Naive thymus-derived CD8-positive, alpha-beta T cell (primary cell): ENCODE results near the gene NSUN3. TPM values are rescaled to one million over a fixed set of nuclear protein-coding genes. Genes with fewer than 3 reads are reported as not detected.

ENCODE experiments used
- ATAC-seq, 2 donors: fragments of 150-1000 bp; cut with Tn5 transposase in 1 of 2; sonication (Bioruptor Pico), chemical (Tn5 transposase) in 1 of 2; 1 replicate in 1 of 2; 2 replicates in 1 of 2; pipeline ENCODE4 v1.10.0; 2021; ENCODE audit warnings: mild to moderate bottlenecking in 2 of 2, moderate library complexity in 2 of 2
- POLR2A ChIA-PET: fragments of 350-600 bp; sonication (Branson Sonifier 250); formaldehyde crosslinking; loops from one replicate; lab custom pipeline; 2021; ENCODE audit warnings: antibody characterized with exemption; lab: Charles Lee
- DNase-seq, 10 donors: peaks; one replicate each; pipeline versions ENCODE4 v3.0.0 to v3.0.0-alpha.2; 2020 to 2022
- H3K27ac Mint-ChIP-seq, 10 donors: one replicate each; pipeline ENCODE4 v1.8.0; 2020 to 2022; ENCODE audit warnings: mild to moderate bottlenecking in 10 of 10, mixed read lengths in 10 of 10, moderate library complexity in 4 of 10, inconsistent platforms in 1 of 10
- H3K27me3 Mint-ChIP-seq, 5 donors: one replicate each; pipeline ENCODE4 v1.8.0; 2021 to 2022; ENCODE audit warnings: mixed read lengths in 5 of 5
- H3K36me3 Mint-ChIP-seq, 3 donors: one replicate each; pipeline ENCODE4 v1.8.0; 2020 to 2022; ENCODE audit warnings: mixed read lengths in 3 of 3, mild to moderate bottlenecking in 2 of 3, inconsistent platforms in 1 of 3
- H3K4me1 Mint-ChIP-seq, 4 donors: one replicate each; pipeline ENCODE4 v1.8.0; 2021 to 2022; ENCODE audit warnings: mixed read lengths in 4 of 4
- H3K4me3 Mint-ChIP-seq, 10 donors: one replicate each; pipeline ENCODE4 v1.8.0; 2020 to 2022; ENCODE audit warnings: mild to moderate bottlenecking in 10 of 10, mixed read lengths in 10 of 10, moderate library complexity in 6 of 10, inconsistent platforms in 1 of 10
- H3K9me3 Mint-ChIP-seq, 9 donors: one replicate each; pipeline ENCODE4 v1.8.0; 2020 to 2022; ENCODE audit warnings: mixed read lengths in 9 of 9, mild to moderate bottlenecking in 3 of 9, inconsistent platforms in 1 of 9, moderate library complexity in 1 of 9
- polyA plus RNA-seq, 3 donors: library from polyadenylated mRNA; unstranded; fragments of 300-500 nt; fragmentation: Illumina TruSeq; gene quantifications; one replicate each; pipeline ENCODE4 v1.2.3, GENCODE V29; 2021
- total RNA-seq, 8 experiments: library from RNA in 2 of 8; stranded (reverse) in 2 of 8; gene quantifications; one replicate each; pipeline ENCODE4 v1.2.3 and lab custom pipeline; 2021 to 2026

Gene NSUN3
- total and polyA plus RNA-seq, 5 experiments from 2014 or later, result 7.8 to 22.5 (median 10.9) TPM

GRCh38 chr3:94150113-94150512 lies 87.3 kb downstream of the NSUN3 start:
- POLR2A ChIA-PET, result no interaction called here
- no peak overlapping the region for H3K27ac Mint-ChIP-seq
- DNase-seq, result no peak
- ATAC-seq, result no peak
- H3K4me1 Mint-ChIP-seq, result no peaks in the 10 kb centered on the region
- no peak overlapping the region for H3K4me3 Mint-ChIP-seq
- peaks cover 5 to 18% (median 14%) of the 10 kb centered on the region in 5 donors for H3K27me3 Mint-ChIP-seq
- peaks cover 0 to 2% (median 0%) of the 10 kb centered on the region in 9 donors for H3K9me3 Mint-ChIP-seq
- no peaks in the 10 kb centered on the region for H3K36me3 Mint-ChIP-seq

DNA sequence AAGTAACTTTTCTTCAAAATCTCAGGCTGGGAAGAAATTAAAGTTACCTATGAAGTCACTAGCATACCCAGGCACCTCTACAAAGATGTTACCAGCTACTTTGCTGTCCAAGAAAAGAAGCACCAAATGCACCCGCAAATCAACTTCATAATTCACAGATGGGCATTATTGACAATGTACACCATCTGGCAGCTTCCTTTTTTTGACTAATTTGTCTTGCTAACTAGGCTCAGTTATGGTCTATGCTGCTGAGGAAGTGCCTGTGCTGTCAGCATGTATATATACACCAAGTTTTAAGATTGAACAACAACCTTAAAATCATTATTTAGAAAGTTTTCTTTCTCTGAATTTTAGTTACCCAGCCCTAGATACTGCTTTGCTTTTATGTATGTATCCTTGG lies 93.8 kb downstream of the NSUN3 start:
- H3K36me3 Mint-ChIP-seq, result no peaks in the 10 kb centered on the region

DNA sequence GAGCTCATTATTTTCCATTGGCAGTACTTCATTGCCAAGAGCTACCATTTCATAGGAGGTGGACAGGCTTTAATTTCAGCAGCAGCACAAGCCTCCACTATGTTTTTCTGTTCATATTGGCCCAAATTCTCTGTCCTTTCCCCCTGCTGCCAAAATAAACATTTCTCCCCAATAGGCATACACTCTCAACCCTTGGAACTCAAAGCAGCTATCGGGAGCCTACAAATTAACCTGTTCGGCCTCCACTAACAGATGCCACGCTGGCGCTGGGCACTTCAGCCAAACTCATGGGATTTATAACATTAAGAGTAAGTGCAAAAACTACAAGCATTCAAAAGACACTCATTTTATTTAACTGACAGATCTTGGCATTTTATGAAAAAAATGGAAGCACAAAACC lies 95.7 kb downstream of the NSUN3 start:
- H3K4me3 Mint-ChIP-seq, result no peak overlapping the region

More for the DNA sequence above, 93.8 kb downstream of the NSUN3 start:
- ATAC-seq, result no peak
- POLR2A ChIA-PET, result no interaction called here
- Mint-ChIP-seq H3K4me3 (no peak overlapping the region), H3K27me3 (peaks cover 5 to 18% (median 8%) of the 10 kb centered on the region in 5 donors), H3K4me1 (no peaks in the 10 kb centered on the region), H3K9me3 (no peaks in the 10 kb centered on the region), H3K27ac (no peak overlapping the region)
- no peak for DNase-seq

DNA sequence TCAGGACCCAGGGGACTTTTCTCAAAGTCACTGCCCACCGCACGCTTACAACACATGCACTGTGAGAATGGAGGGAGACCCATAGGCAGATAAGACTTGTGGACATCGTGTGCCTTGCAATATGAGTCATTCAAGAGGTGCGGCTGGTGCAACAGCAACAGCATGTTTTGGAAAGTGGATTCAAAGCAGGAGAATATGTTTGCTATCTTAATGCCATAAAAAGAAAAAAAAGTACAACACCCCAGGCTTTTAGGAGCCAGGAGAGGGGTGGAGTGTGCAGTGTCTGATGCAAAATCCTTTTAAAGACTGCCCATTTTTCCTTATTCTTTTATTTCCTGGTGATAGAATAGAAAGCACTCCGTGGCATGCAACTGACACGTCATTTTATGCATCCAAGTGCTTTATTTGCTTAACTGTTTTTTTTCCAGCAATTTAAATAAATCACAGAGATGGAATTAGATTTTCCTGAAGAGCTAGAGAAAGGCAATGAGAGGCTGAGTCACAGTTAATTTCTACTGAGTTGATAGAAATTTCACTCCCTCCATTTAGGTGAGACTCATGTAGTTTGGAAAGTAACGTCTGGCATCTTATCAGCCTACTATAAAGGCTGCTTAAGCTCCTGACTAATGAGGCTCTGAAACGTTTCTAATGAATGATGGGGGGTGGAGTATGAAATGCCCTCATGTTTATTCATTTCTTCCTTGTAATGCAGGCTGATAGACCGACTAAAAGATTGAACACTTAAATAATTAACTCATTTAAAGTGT lies 96.4 kb downstream of the NSUN3 start:
- no peak for ATAC-seq
- Mint-ChIP-seq H3K27ac (no peak overlapping the region), H3K9me3 (no peaks in the 10 kb centered on the region), H3K4me3 (no peak overlapping the region), H3K36me3 (no peaks in the 10 kb centered on the region), H3K27me3 (peaks cover 2 to 13% (median 9%) of the 10 kb centered on the region in 5 donors), H3K4me1 (no peaks in the 10 kb centered on the region)
- POLR2A ChIA-PET, result no interaction called here
- no peak for DNase-seq

More for the DNA sequence above, 95.7 kb downstream of the NSUN3 start:
- Mint-ChIP-seq H3K27ac (no peak overlapping the region), H3K9me3 (no peaks in the 10 kb centered on the region), H3K36me3 (no peaks in the 10 kb centered on the region), H3K4me1 (no peaks in the 10 kb centered on the region), H3K27me3 (peaks cover 2 to 13% (median 9%) of the 10 kb centered on the region in 5 donors)
- ATAC-seq, result no peak
- POLR2A ChIA-PET, result no interaction called here
- DNase-seq, result no peak

- no peak for DNase-seq
- H3K36me3 Mint-ChIP-seq, result no peaks in the 10 kb centered on the region
- no peaks in the 10 kb centered on the region for H3K9me3 Mint-ChIP-seq
- no peaks in the 10 kb centered on the region for H3K4me1 Mint-ChIP-seq
- H3K27me3 Mint-ChIP-seq, result peaks cover 2 to 15% (median 9%) of the 10 kb centered on the region in 5 donors
- no peak overlapping the region for H3K4me3 Mint-ChIP-seq
- no peak overlapping the region for H3K27ac Mint-ChIP-seq
- ATAC-seq, result no peak
- POLR2A ChIA-PET, result no interaction called here
Measured at GRCh38 chr3:94162700-94163099, 99.8 kb downstream of the NSUN3 start.

GRCh38 chr3:94167346-94167745 lies 104.5 kb downstream of the NSUN3 start:
- ATAC-seq (no peak), DNase-seq (no peak)
- H3K4me3 Mint-ChIP-seq, result no peak overlapping the region
- no peaks in the 10 kb centered on the region for H3K9me3 Mint-ChIP-seq
- POLR2A ChIA-PET, result no interaction called here
- no peaks in the 10 kb centered on the region for H3K36me3 Mint-ChIP-seq
- H3K4me1 Mint-ChIP-seq, result no peaks in the 10 kb centered on the region
- peaks cover 0 to 9% (median 4%) of the 10 kb centered on the region in 5 donors for H3K27me3 Mint-ChIP-seq
- no peak overlapping the region for H3K27ac Mint-ChIP-seq

- no peak overlapping the region for H3K4me3 Mint-ChIP-seq
- DNase-seq (no peak), ATAC-seq (no peak)
- H3K27me3 Mint-ChIP-seq, result peaks cover 0 to 9% (median 4%) of the 10 kb centered on the region in 5 donors
- H3K4me1 Mint-ChIP-seq, result no peaks in the 10 kb centered on the region
- POLR2A ChIA-PET, result no interaction called here
- no peaks in the 10 kb centered on the region for H3K36me3 Mint-ChIP-seq
- no peak overlapping the region for H3K27ac Mint-ChIP-seq
- no peaks in the 10 kb centered on the region for H3K9me3 Mint-ChIP-seq
Measured at GRCh38 chr3:94167796-94168195, 104.9 kb downstream of the NSUN3 start.

- H3K27me3 Mint-ChIP-seq, result peaks cover 0 to 8% (median 7%) of the 10 kb centered on the region in 5 donors
- peaks cover 0 to 3% (median 0%) of the 10 kb centered on the region in 4 donors for H3K4me1 Mint-ChIP-seq
- POLR2A ChIA-PET, result no interaction called here
- no peaks in the 10 kb centered on the region for H3K9me3 Mint-ChIP-seq
- DNase-seq (no peak), ATAC-seq (no peak)
- no peak overlapping the region for H3K4me3 Mint-ChIP-seq
- H3K27ac Mint-ChIP-seq, result no peak overlapping the region
- no peaks in the 10 kb centered on the region for H3K36me3 Mint-ChIP-seq
Measured at GRCh38 chr3:94171954-94172353, 109.1 kb downstream of the NSUN3 start.

- Mint-ChIP-seq H3K27ac (no peak overlapping the region), H3K27me3 (peaks cover 0 to 8% (median 7%) of the 10 kb centered on the region in 5 donors), H3K36me3 (no peaks in the 10 kb centered on the region), H3K4me1 (peaks cover 0 to 6% (median 0%) of the 10 kb centered on the region in 4 donors), H3K4me3 (no peak overlapping the region), H3K9me3 (no peaks in the 10 kb centered on the region)
- DNase-seq (no peak), ATAC-seq (no peak)
- POLR2A ChIA-PET, result no interaction called here
Measured at GRCh38 chr3:94172695-94173310, 109.9 kb downstream of the NSUN3 start.

DNA sequence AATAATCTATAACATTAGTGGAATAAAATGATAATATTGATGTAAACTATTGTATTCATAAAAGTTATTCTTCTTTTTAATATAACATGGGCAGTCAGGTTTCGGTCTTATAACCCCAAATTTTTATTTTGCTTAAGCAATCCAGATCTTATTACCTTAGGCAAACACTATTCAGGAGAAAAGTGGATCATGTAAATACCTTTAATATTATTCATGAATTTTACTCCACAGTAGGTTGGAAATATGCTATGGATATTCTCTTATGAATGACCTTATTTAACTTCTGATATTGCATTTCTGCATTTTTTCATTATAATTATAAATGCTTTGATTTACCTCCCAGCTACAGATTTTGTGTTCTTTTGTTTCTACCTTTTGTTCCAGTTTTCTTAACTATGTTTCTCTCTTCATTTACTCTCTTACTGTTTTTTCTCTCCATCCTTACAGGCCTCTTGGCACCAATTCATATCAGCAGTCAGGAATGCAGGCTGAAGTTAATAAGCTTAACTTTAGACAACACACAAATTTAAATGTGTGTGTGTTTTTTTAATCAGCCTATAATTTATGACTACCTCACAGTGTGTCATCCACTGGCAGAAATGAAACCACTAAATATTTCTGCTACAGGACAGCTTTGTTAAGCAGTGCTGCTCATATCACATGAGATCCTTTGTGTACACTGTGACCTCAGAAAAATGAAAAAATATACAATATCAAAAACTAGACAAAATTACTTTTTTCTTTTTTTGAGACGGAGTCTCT lies 111.0 kb downstream of the NSUN3 start:
- Mint-ChIP-seq H3K27ac (no peak overlapping the region), H3K27me3 (peaks cover 0 to 12% (median 7%) of the 10 kb centered on the region in 5 donors), H3K9me3 (no peaks in the 10 kb centered on the region), H3K36me3 (no peaks in the 10 kb centered on the region), H3K4me3 (no peak overlapping the region), H3K4me1 (peaks cover 0 to 6% (median 0%) of the 10 kb centered on the region in 4 donors)
- no peak for DNase-seq
- POLR2A ChIA-PET, result no interaction called here
- ATAC-seq, result no peak

DNA sequence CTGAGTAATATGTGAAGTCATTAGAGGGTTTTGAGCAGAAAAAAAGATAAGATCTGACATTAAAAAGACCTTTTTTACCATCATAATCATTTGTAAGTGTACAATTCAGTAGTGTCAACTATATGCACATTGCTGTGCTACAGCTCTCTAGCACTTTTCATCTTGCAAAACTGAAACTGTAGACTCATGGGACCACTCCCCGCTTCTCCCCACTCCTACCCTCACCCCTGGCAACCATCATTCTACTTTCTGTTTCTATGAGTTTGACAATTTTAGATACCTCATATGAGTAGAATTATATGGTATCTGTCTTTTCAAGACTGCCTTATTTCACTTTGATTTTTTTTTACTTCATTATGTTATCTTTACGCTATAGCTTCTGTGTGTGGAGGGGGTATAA lies 112.8 kb downstream of the NSUN3 start:
- ATAC-seq (no peak), DNase-seq (no peak)
- H3K36me3 Mint-ChIP-seq, result no peaks in the 10 kb centered on the region
- H3K27me3 Mint-ChIP-seq, result peaks cover 0 to 15% (median 7%) of the 10 kb centered on the region in 5 donors
- POLR2A ChIA-PET, result no interaction called here
- no peak overlapping the region for H3K4me3 Mint-ChIP-seq
- H3K9me3 Mint-ChIP-seq, result no peaks in the 10 kb centered on the region
- H3K4me1 Mint-ChIP-seq, result peaks cover 0 to 6% (median 0%) of the 10 kb centered on the region in 4 donors
- no peak overlapping the region for H3K27ac Mint-ChIP-seq

DNA sequence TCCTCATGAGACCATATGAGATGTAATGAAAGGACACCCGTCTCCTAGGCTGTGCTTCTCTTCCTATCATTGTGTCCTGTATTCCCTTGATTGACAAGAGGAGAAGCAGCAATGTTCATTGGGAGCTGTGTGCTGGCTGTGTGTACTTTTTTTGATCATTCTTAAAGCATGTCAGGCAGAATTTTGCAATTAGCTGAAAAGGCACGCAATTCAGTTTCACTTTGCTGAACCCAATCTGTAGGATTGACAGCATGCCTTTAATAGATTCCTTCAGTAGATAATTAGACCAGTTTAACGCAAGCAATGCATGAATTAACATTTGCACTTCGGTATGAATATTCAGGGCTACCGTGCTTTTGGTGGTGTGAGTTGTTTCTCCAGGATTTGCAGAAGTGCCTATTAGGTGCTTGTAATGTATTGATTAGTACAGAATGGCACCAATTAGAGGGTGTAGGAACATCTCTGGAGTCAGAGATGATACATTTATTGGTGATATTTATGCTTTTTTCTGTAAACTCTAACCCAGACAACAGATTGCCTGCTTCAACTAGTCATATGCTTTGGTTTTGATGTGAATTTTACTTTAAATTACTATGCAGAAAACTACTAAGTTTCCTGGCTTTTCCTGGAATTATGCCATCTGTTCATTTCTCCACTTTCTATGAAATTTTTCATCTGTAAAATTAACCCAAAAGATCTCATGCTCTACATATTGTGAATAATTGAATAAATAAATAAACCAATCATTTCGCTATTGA lies 114.3 kb downstream of the NSUN3 start:
- H3K27ac Mint-ChIP-seq, result no peak overlapping the region
- ATAC-seq, result no peak
- POLR2A ChIA-PET, result no interaction called here
- H3K4me3 Mint-ChIP-seq, result no peak overlapping the region
- DNase-seq, result no peak
- peaks cover 0 to 6% (median 0%) of the 10 kb centered on the region in 4 donors for H3K4me1 Mint-ChIP-seq
- no peaks in the 10 kb centered on the region for H3K36me3 Mint-ChIP-seq
- H3K27me3 Mint-ChIP-seq, result peaks cover 3 to 15% (median 6%) of the 10 kb centered on the region in 5 donors
- no peaks in the 10 kb centered on the region for H3K9me3 Mint-ChIP-seq
